ENCODE results near the gene CXCL16.
"Not testable (repeated sequence)": the region's sequence is repeated elsewhere in the genome, so short reads cannot be mapped to it uniquely, and the experiment has no call there.

CXCL16 gene

DNA sequence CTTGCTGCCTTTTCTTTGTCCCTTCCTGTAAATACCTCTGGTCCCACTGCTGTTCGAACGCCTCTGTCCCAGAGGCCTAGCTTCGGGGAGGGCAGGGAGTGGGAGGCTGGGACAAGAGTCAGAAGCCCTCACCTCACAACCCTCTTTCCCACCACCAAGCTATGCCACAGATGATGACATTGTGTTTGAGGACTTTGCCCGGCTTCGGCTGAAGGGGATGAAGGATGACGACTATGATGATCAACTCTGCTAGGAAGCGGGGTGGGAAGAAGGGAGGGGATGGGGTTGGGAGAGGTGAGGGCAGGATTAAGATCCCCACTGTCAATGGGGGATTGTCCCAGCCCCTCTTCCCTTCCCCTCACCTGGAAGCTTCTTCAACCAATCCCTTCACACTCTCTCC, 18.9 kb downstream of the CXCL16 start:
- no peak for DNase-seq

DNA sequence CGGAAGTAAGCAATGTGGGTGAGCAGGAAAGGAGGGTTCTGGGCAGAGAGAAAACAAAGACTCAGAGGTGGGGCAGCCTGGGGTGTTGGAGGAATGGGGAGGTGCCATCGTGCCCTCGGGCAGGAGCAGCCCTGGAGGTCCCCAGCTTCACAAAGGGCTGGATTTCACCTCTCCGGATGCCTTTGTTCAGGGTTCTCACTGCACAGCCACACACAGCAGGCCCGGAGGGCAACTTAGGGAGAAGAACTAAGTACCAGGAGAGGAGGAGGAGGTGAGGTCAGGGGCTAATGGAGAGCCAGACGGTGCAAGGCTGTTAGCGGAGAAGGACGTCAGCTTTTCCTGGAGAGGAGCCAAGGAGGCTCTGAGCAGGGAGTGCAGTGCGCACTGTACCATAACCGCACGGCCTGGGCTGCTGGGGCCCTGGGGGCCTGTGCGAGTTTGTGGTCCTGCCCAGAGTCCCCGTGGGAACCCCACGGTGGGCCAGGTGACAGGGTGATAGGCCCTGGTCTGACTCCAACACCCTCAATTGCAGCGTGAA, 20.0 kb downstream of the CXCL16 start:
- DNase-seq = no peak

DNA sequence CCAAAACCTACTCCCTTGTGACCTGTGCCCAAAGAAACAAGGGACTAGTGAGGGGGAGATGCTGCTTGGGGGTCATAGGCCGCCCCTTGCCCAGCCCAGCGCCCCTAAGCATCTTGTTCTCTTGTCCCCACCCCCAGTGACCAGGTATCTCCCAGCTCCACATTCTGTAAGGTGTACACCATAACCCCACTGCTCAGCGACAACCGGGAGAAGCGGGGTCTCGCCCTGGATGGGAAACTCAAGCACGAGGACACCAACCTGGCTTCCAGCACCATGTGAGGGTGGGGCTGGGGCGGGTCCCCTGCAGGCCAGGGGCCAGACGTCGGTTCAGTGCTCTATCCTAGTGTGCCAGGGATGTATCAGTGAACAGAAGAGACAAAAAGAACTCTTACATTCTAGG, 20.6 kb downstream of the CXCL16 start:
- no peak for DNase-seq

DNA sequence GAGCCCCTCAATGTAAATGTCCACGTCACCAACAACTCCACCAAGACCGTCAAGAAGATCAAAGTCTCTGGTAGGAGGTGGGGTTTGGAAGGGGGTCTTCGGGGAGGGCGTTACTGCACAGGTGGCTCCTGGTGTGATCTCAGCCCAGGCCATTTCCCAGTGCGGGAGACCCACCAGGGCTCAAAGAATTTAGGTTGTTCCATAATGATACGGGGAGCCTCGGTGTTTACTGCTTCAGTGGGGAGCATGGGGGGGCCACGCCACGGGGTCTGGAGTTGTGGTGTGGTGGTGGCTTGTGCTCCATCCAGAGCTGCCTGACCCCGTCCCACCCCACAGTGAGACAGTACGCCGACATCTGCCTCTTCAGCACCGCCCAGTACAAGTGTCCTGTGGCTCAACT, 21.5 kb downstream of the CXCL16 start:
- no peak for DNase-seq

GRCh38 chr17:4717791-4718190, 21.9 kb downstream of the CXCL16 start:
- DNase-seq = no peak

DNA sequence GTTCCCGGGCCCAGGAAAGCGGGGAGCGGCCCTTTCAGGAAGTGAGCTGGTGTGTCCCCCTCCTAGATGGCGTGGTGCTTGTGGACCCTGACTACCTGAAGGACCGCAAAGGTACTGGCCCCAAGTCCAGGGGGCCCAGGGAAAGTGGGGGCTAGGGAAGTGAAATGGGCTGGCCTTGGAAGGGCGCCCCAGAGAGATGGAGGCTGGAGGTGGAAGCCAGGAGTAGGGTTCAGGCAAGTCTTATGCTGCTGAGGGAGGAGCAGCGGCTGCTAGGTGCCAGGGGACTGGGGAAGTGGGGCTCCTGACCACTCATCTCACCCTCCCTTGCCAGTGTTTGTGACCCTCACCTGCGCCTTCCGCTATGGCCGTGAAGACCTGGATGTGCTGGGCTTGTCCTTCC, 23.6 kb downstream of the CXCL16 start:
- no peak for DNase-seq

GRCh38 chr17:4715063-4715744, 24.5 kb downstream of the CXCL16 start:
- DNase-seq = peak; percentile 50

- not testable (repeated sequence) for DNase-seq
Observed at GRCh38 chr17:4714340-4715062, 25.2 kb downstream of the CXCL16 start.

- no peak for DNase-seq
Observed at GRCh38 chr17:4712526-4712925, 27.2 kb downstream of the CXCL16 start.

GRCh38 chr17:4711661-4712181, 28.0 kb downstream of the CXCL16 start:
- DNase-seq = no peak

GRCh38 chr17:4710693-4711634, 28.8 kb downstream of the CXCL16 start:
- DNase-seq = peak; percentile 32

GRCh38 chr17:4709794-4710692, 29.7 kb downstream of the CXCL16 start, which contains the start of gene ARRB2:
TSS of gene ARRB2 (plus strand) at chr17:4710632. CDS start at chr17:4710722, 90 bp downstream.
- peak; percentile 97 for DNase-seq

- DNase-seq = no peak
Observed at GRCh38 chr17:4708436-4708835, 31.3 kb downstream of the CXCL16 start.

DNA sequence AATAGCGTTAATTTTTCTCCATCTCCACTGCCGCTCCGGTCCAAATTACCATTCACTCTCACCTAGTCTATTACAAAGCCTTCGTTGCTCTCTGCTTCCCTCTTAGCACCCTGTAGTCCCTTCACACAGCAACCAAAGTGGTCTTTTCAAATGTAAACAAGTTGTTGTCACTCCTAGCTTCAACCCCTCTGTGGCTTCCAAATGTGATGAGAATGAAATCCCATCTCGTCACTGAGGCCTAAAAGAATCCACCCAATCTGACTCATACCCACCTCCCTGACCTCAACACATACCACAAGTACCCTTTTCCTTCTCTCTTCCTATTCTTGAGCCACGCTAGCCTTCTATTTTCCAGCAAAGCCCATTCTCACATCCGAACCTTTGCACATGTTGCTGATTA, 33.6 kb downstream of the CXCL16 start:
- DNase-seq = no peak

GRCh38 chr17:4704991-4705390, 34.7 kb downstream of the CXCL16 start:
- DNase-seq = no peak

- not testable (repeated sequence) for DNase-seq
Observed at GRCh38 chr17:4704574-4704907, 35.2 kb downstream of the CXCL16 start.

- no peak for DNase-seq
Observed at GRCh38 chr17:4703330-4703691, 36.4 kb downstream of the CXCL16 start.

- no peak for DNase-seq
Observed at GRCh38 chr17:4701116-4701515, 38.6 kb downstream of the CXCL16 start.

DNA sequence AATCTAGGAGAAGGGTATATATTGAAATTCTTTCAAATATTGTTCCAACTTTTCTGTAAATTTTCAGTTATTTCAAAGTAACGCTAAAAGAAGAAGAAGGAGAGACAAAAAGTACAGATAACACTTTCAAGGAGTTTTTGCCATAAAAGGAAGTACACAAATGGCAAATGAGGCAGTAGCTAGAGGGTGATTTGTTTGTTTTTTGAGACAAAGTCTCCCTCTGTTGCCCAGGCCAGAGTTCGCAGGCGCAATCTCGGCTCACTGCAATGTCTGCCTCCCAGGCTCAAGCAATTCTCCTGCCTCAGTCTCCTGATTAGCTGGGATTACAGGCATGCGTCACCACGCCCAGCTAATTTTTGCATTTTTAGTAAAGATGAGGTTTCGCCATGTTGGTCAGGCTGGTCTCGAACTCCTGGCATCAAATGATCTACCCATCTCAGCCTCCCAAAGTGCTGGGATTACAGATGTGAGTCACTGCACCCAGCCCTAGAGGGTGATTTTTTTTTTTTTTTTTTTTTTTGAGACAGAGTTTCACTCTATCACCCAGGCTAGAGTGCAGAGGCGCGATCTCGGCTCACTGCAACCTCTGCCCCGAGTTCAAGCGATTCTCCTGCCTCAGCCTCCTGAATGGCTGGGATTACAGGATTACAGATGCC, 40.2 kb downstream of the CXCL16 start:
- DNase-seq = not testable (repeated sequence)

DNA sequence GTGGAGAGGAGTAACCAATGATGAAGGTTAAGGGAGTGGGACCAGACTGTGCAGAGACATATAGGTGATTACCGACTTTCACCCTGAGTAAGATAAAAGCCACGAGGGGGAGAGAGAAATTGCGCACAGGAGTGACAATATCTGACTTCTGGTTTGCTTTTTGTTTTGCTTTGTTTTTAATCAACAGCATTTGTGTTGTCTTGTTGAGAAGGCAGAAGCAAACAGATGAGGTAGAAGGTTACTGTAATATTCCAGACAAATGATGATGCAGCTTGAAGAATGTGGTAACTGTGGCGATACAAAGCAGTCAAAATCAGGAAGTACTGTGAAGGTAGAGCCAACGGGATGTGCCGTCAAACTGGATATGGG, 43.3 kb downstream of the CXCL16 start:
- DNase-seq = no peak

GRCh38 chr17:4693416-4693815, 46.3 kb downstream of the CXCL16 start:
- DNase-seq = no peak

Measured in T-helper 9 cell (primary cell).